ENCODE data around the gene SCAMP3. TPM values are rescaled to one million over a fixed set of nuclear protein-coding genes. Genes with fewer than 3 reads are reported as not detected.

The SCAMP3 gene
- total and polyA plus RNA-seq, 2 of the 4 experiments (the other 2 are of a cell fraction) = 30.5 to 118 TPM

DNA sequence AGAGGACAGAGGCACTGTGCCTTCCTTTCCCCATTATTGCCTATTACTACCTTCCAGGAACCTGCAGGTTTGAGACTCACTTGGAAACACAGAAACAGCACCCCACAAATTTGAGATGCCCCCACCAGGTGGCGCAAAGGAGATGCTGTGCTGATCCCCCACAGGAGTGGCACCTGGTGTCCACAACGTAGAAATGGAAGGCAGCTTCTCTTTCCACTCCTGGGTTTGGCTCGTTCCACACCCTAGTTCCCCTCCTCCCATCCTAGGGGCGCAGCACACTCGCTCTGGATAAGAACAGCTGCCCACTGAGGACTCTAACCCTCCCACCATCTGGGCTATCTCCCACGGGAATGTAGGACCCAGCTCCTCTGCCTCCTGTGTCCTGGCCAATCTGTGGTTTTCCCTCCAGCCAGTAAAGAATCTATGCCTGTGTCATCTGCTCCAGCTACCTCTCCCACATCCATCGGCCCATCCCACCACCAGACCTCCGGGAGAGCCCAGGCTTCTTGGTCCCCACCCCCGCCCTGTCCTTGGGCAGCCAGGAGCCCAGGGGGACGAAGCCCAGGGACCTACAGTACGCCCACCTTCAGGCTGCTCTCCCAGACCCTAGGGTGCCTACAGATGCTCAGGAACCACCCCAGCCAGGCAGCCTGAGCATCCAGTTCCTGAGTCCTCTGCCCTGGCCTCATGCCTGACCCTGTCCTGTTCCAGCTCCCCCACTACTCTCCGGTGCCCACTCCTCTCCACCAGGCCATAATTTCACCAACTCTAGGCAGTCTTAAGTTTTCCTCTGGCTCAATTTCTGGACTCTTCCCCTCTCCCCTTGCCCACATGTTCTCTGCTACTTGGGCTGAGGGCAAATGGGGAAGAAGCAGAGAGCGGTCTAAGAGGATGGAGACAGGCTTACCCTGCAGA, 55.0 kb downstream of the SCAMP3 start:
- peak; percentile 33 for ATAC-seq (ENCODE audit: low read depth)
- POLR2A ChIA-PET (ENCODE audit: unreplicated experiment) = interaction anchor here (0.5 to 0.6 kb wide), 3 partner anchors 16 to 107 kb away, joined by 3 read pairs; no protein-coding TSS in a partner anchor
- H2AK5ac ChIP-seq (ENCODE audit: low read depth, low read length) = peak overlapping the region; percentile 84
- H3K9me3 ChIP-seq (ENCODE audit: control insufficient read depth, insufficient read depth, low read length) = no peaks in the 10 kb centered on the region
- H3K27me3 ChIP-seq (ENCODE audit: control insufficient read depth, insufficient read depth, low read length) = no peaks in the 10 kb centered on the region
- H3K4ac ChIP-seq (ENCODE audit: low read depth, low read length) = peak overlapping the region; percentile 54
- peak overlapping the region; percentile 79 for H2AFZ ChIP-seq (replicated peaks; ENCODE audit: low read length, poor library complexity)
- no peak overlapping the region for H3K18ac ChIP-seq (ENCODE audit: low read depth, low read length)
- CTCF ChIA-PET = interaction anchor here (0.6 to 2.0 kb wide), 7 partner anchors 13 to 109 kb away, joined by 3 to 18 read pairs (median 4); partner anchors contain the start of gene KRTCAP2
- H3K9ac ChIP-seq (ENCODE audit: low read depth, low read length) = peak overlapping the region; percentile 45
- H3K4me1 ChIP-seq (ENCODE audit: control insufficient read depth, insufficient read depth, low read length) = peaks cover 15% of the 10 kb centered on the region
- in situ Hi-C loops (cut with MboI; ENCODE audit: low sequenced_read_pairs) (no loop called here), dilution Hi-C loops (cut with HindIII; ENCODE audit: low sequenced_read_pairs, unreplicated experiment) (no loop called here), intact Hi-C loops (cut with micrococcal nuclease) (loop anchor here (1.0 to 10.0 kb wide), 4 partner anchors 19 to 388 kb away; partner anchors contain the start of gene RUSC1)
- peak overlapping the region; percentile 75 for H2AK9ac ChIP-seq (replicated peaks; ENCODE audit: low read depth, low read length, poor library complexity)
- peak overlapping the region; percentile 6; the same call in 1 of the 2 replicates for H3K4me3 ChIP-seq (ENCODE audit: insufficient read depth, low read depth, low read length)
- H4K91ac ChIP-seq (ENCODE audit: insufficient read depth, low read depth, low read length) = peak overlapping the region; percentile 57
- WGBS, 2 experiments (ENCODE audit: extremely low coverage in 2 of 2, insufficient read length in 1 of 2) = 2% methylated on average over 8 of the region's 13 CpGs; no CpG with 5 or more reads in 1 of the 2 experiments
- H3K14ac ChIP-seq (replicated peaks; ENCODE audit: low read depth, low read length) = peak overlapping the region; percentile 10
- 0 out of 2 replicates have a peak overlapping the region, but pooled peaks have one; percentile 41 for H3K56ac ChIP-seq (ENCODE audit: extremely low read depth, insufficient read depth, low read length)
- H3K79me1 ChIP-seq (ENCODE audit: low read depth in 1 of 2, low read length in 2 of 2) = peaks cover 13 to 24% of the 10 kb centered on the region in 2 experiments
- no peak overlapping the region for H2BK5ac ChIP-seq (ENCODE audit: low read depth, low read length, poor library complexity, severe bottlenecking)
- H3K4me2 ChIP-seq (ENCODE audit: low read depth, low read length) = peak overlapping the region; percentile 90
- H3K23ac ChIP-seq (ENCODE audit: low read depth, low read length) = peak overlapping the region; percentile 14
- peaks cover 4% of the 10 kb centered on the region; the same call in 1 of the 2 replicates for H3K36me3 ChIP-seq (ENCODE audit: control insufficient read depth, insufficient read depth, low read length)
- peak overlapping the region; percentile 12; the same call in 1 of the 2 replicates for H3K27ac ChIP-seq (ENCODE audit: insufficient read depth, low read length)
- H2BK120ac ChIP-seq (ENCODE audit: low read depth, low read length) = peak overlapping the region; percentile 31; the same call in 1 of the 2 replicates
- no peak overlapping the region; the same call in 2 of the 3 replicates for H2BK15ac ChIP-seq (ENCODE audit: low read depth, low read length)
- H4K20me1 ChIP-seq (ENCODE audit: insufficient read depth, low read length) = no peaks in the 10 kb centered on the region
- H4K8ac ChIP-seq (ENCODE audit: low read depth in 2 of 2, low read length in 2 of 2) = peak overlapping the region in 1 of 2 experiments; percentile 62; a peak in 2 of 4 replicates
- H4K5ac ChIP-seq (ENCODE audit: low read depth, low read length) = peak overlapping the region; percentile 34; the same call in 1 of the 2 replicates
- BruUV-seq (replicated peaks) = no TSS peak
- 0 out of 2 replicates have a peak overlapping the region, but pooled peaks have one; percentile 16 for H2BK20ac ChIP-seq (ENCODE audit: low read depth, low read length)
- peak; percentile 74 for DNase-seq
- peaks cover 6% of the 10 kb centered on the region; the same call in 1 of the 2 replicates for H3K9me1 ChIP-seq (ENCODE audit: insufficient read depth, low read length)
- TF ChIP-seq CTCF (conservative IDR thresholded peaks at IDR 0.05; ENCODE audit: low read depth, low read length) (peak; percentile 95), CHD1 (IDR thresholded peaks at IDR 0.05; ENCODE audit: low read depth, low read length) (no peak), RAD21 (IDR thresholded peaks at IDR 0.05; ENCODE audit: low read length) (peak; percentile 80), MAFK (IDR thresholded peaks at IDR 0.05; ENCODE audit: low read depth, low read length) (no peak), POLR2A (IDR thresholded peaks at IDR 0.05; ENCODE audit: low read depth, low read length) (peak; percentile 21; the same call in 1 of the 2 replicates), RCOR1 (IDR thresholded peaks at IDR 0.05; ENCODE audit: insufficient replicate concordance, low read length) (no peak), MXI1 (IDR thresholded peaks at IDR 0.05; ENCODE audit: borderline replicate concordance, low read depth, low read length) (no peak), MAZ (IDR thresholded peaks at IDR 0.05; ENCODE audit: borderline replicate concordance, low read depth, low read length) (peak; percentile 55; the same call in 1 of the 2 replicates), CEBPB (IDR thresholded peaks at IDR 0.05; ENCODE audit: low read depth, low read length) (no peak), BHLHE40 (IDR thresholded peaks at IDR 0.05; ENCODE audit: low read depth, low read length) (no peak)
- TF ChIP-seq, protein P1, sequence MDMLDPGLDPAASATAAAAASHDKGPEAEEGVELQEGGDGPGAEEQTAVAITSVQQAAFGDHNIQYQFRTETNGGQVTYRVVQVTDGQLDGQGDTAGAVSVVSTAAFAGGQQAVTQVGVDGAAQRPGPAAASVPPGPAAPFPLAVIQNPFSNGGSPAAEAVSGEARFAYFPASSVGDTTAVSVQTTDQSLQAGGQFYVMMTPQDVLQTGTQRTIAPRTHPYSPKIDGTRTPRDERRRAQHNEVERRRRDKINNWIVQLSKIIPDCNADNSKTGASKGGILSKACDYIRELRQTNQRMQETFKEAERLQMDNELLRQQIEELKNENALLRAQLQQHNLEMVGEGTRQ (IDR thresholded peaks at IDR 0.05; ENCODE audit: low read depth, low read length) = no peak
- TF ChIP-seq, protein P2, sequence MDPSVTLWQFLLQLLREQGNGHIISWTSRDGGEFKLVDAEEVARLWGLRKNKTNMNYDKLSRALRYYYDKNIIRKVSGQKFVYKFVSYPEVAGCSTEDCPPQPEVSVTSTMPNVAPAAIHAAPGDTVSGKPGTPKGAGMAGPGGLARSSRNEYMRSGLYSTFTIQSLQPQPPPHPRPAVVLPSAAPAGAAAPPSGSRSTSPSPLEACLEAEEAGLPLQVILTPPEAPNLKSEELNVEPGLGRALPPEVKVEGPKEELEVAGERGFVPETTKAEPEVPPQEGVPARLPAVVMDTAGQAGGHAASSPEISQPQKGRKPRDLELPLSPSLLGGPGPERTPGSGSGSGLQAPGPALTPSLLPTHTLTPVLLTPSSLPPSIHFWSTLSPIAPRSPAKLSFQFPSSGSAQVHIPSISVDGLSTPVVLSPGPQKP (IDR thresholded peaks at IDR 0.05; ENCODE audit: borderline replicate concordance, low read depth, low read length) = no peak
